SK-N-SH (cell line): ENCODE results near the gene ROR2. TPM values are rescaled to one million over a fixed set of nuclear protein-coding genes. Genes with fewer than 3 reads are reported as not detected.

Source experiments
- CTCF ChIA-PET: fragments of 300-600, 350-600 bp; formaldehyde crosslinking; extraction: SDS; loops from one replicate; lab custom pipeline; 2021; lab: Yijun Ruan, JAX
- POLR2A ChIA-PET: fragments of 350-600 bp; sonication (Branson Sonifier 250); formaldehyde crosslinking; extraction: SDS; loops from one replicate; lab custom pipeline; 2020; ENCODE audit warnings: antibody characterized with exemption, inconsistent platforms; lab: Yijun Ruan, JAX
- DNase-seq: peaks from one replicate; pipeline ENCODE4 v3.0.0; 2012
- H2AFZ ChIP-seq: fragments of 200-600 bp; sonication (generic); 2 replicates; pipeline ENCODE4 v1.8.1; 2016; ENCODE audit warnings: antibody characterized with exemption, mild to moderate bottlenecking, low read depth
- H3F3A ChIP-seq: fragments of 200-600 bp; sonication (generic); replicated peaks from 2 replicates; pipeline ENCODE3; 2016; ENCODE audit warnings: antibody characterized with exemption, mild to moderate bottlenecking; ENCODE audit not compliant: insufficient read depth
- H3K27ac ChIP-seq, 2 experiments: fragments of 200-500 bp in 1 of 2; fragments of 200-600 bp in 1 of 2; sonication (Bioruptor generic) in 1 of 2; sonication (generic), shearing (Covaris generic) in 1 of 2; 2 replicates each; pipeline versions ENCODE4 v1.5.1 to v1.6.1; 2014 to 2016; ENCODE audit warnings: low read depth in 2 of 2, inconsistent platforms in 1 of 2, low read length in 1 of 2, mild to moderate bottlenecking in 1 of 2, mixed read lengths in 1 of 2
- H3K27me3 ChIP-seq: fragments of 200-600 bp; sonication (generic), shearing (Covaris generic); 2 replicates; pipeline ENCODE4 v1.6.1; 2016; ENCODE audit warnings: mixed run types; ENCODE audit not compliant: insufficient read depth
- H3K36me3 ChIP-seq, 2 experiments: fragments of 200-500 bp in 1 of 2; fragments of 200-600 bp in 1 of 2; sonication (Bioruptor generic) in 1 of 2; sonication (generic) in 1 of 2; replicated peaks in 1 of 2; 2 replicates each; pipeline versions ENCODE3 to v1.5.1; 2014 to 2016; ENCODE audit warnings: low read length in 1 of 2, mild to moderate bottlenecking in 1 of 2; ENCODE audit not compliant: insufficient read depth in 2 of 2, control insufficient read depth in 1 of 2
- H3K4me1 ChIP-seq, 2 experiments: fragments of 200-500 bp in 1 of 2; fragments of 200-600 bp in 1 of 2; sonication (Bioruptor generic) in 1 of 2; sonication (generic), shearing (Covaris generic) in 1 of 2; 2 replicates each; pipeline versions ENCODE4 v1.5.1 to v1.6.1; 2014 to 2016; ENCODE audit warnings: low read depth in 1 of 2, low read length in 1 of 2, mixed run types in 1 of 2; ENCODE audit not compliant: insufficient read depth in 2 of 2, control insufficient read depth in 1 of 2
- H3K4me2 ChIP-seq: fragments of 200-600 bp; sonication (generic), shearing (Covaris generic); 2 replicates; pipeline ENCODE4 v1.6.1; 2017; ENCODE audit warnings: mixed run types
- H3K4me3 ChIP-seq, 2 experiments: fragments of 200-500 bp in 1 of 2; fragments of 200-600 bp in 1 of 2; sonication (Bioruptor generic) in 1 of 2; sonication (generic), shearing (Covaris generic) in 1 of 2; 2 replicates each; pipeline versions ENCODE4 v1.5.1 to v1.8.1; 2014 to 2016; ENCODE audit warnings: low read depth in 2 of 2, inconsistent platforms in 1 of 2, low read length in 1 of 2, mild to moderate bottlenecking in 1 of 2, mixed read lengths in 1 of 2, moderate library complexity in 1 of 2
- H3K79me2 ChIP-seq: fragments of 200-600 bp; sonication (generic); 2 replicates; pipeline ENCODE4 v1.8.1; 2017; ENCODE audit warnings: mild to moderate bottlenecking; ENCODE audit not compliant: insufficient read depth
- H3K9ac ChIP-seq: fragments of 200-600 bp; sonication (generic); 2 replicates; pipeline ENCODE4 v1.6.1; 2017; ENCODE audit warnings: mixed run types
- H3K9me2 ChIP-seq: fragments of 200-600 bp; sonication (generic); 2 replicates; pipeline ENCODE4 v1.6.1; 2017; ENCODE audit warnings: mixed run types
- H3K9me3 ChIP-seq: fragments of 200-600 bp; sonication (generic); 2 replicates; pipeline ENCODE4 v1.6.1; 2017; ENCODE audit warnings: mixed run types, mild to moderate bottlenecking, moderate library complexity
- H4K20me1 ChIP-seq: fragments of 200-600 bp; sonication (generic); 2 replicates; pipeline ENCODE4 v1.6.1; 2017; ENCODE audit warnings: mild to moderate bottlenecking, mixed run types; ENCODE audit not compliant: insufficient read depth
- EP300 ChIP-seq, 2 experiments: IDR thresholded peaks; 2 replicates each; pipeline versions ENCODE4 v1.4.0 to v1.6.1; 2012; ENCODE audit warnings: borderline replicate concordance in 1 of 2, low read depth in 1 of 2, low read length in 1 of 2
- FOSL2 ChIP-seq: IDR thresholded peaks from 2 replicates; pipeline ENCODE4 v1.4.0; 2012; ENCODE audit warnings: low read depth, mild to moderate bottlenecking, moderate library complexity, borderline replicate concordance
- FOXJ3 ChIP-seq: sonication (generic); formaldehyde crosslinking; IDR thresholded peaks from 2 replicates; pipeline ENCODE4 v1.5.1; 2020; ENCODE audit warnings: mild to moderate bottlenecking, missing genetic modification reagents
- FOXM1 ChIP-seq: IDR thresholded peaks from 2 replicates; pipeline ENCODE4 v1.4.0; 2012; ENCODE audit warnings: low read depth, mild to moderate bottlenecking
- GABPA ChIP-seq: IDR thresholded peaks from 2 replicates; pipeline ENCODE4 v1.4.0; 2012; ENCODE audit warnings: low read depth, mild to moderate bottlenecking
- NRF1 ChIP-seq: IDR thresholded peaks from 2 replicates; pipeline ENCODE4 v1.6.1; 2012; ENCODE audit warnings: low read depth, mild to moderate bottlenecking, low read length
- POLR2AphosphoS5 ChIP-seq: IDR thresholded peaks from 2 replicates; pipeline ENCODE4 v1.6.1; 2012; ENCODE audit warnings: low read depth, low read length
- RXRA ChIP-seq: IDR thresholded peaks from 2 replicates; pipeline ENCODE4 v1.4.0; 2012; ENCODE audit warnings: low read depth, mild to moderate bottlenecking, borderline replicate concordance
- SMC3 ChIP-seq: IDR thresholded peaks from 2 replicates; pipeline ENCODE4 v1.6.1; 2012; ENCODE audit warnings: low read depth, low read length, improper control_type of control experiment
- TAF1 ChIP-seq: IDR thresholded peaks from 2 replicates; pipeline ENCODE4 v1.6.1; 2012; ENCODE audit warnings: low read depth, mild to moderate bottlenecking, low read length, moderate library complexity, borderline replicate concordance
- TCF12 ChIP-seq: IDR thresholded peaks from 2 replicates; pipeline ENCODE4 v1.4.0; 2012
- YY1 ChIP-seq: IDR thresholded peaks from 2 replicates; pipeline ENCODE4 v1.4.0; 2012; ENCODE audit warnings: low read depth, mild to moderate bottlenecking
- WGBS: methylation state at CpG from one replicate; pipeline ENCODE4 v1.1.6; 2017; ENCODE audit warnings: low lambda C conversion rate; 5-methylcytosine and 5-hydroxymethylcytosine counted together
- polyA plus RNA-seq, 3 experiments: library from polyadenylated mRNA; depleted of rRNA; stranded (reverse); fragments of >200 nt; gene quantifications; 2 replicates each; pipeline ENCODE4 v1.2.3, GENCODE V29; 2012
- TF ChIP-seq, protein P1 (sequence below): IDR thresholded peaks from 2 replicates; pipeline ENCODE4 v1.4.0; 2012; ENCODE audit warnings: low read depth, borderline replicate concordance
- TF ChIP-seq, protein P2 (sequence below): IDR thresholded peaks from 2 replicates; pipeline ENCODE4 v1.4.0; 2012; ENCODE audit warnings: low read depth

Gene ROR2
- polyA plus RNA-seq, 1 of the 3 experiments (the other 2 are of a cell fraction), result 0.43 TPM

DNA sequence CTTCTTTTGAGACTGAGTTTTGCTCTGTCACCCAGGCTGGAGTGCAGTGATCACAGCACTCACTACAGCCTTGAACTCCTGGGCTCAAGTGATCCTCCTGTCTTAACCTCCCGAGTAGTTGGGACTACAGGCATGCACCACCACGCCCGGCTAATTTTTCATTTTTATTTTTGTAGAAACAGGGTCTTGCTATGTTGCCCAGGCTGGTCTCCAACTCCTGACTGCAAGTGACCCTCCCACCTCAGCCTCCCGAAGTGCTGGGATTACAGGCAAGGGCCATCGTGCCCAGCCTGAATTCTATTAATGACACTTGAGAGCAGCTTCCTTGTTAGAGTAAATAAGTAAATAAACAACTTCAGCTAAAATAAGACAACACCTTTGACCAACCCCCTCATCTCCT, 12.3 kb downstream of the ROR2 start:
- H3K4me3 ChIP-seq, result no peak overlapping the region
- H3K79me2 ChIP-seq, result no peaks in the 10 kb centered on the region
- H3K9ac ChIP-seq, result no peak overlapping the region
- no peaks in the 10 kb centered on the region for H3F3A ChIP-seq
- no peak for DNase-seq
- H2AFZ ChIP-seq, result no peak overlapping the region
- TF ChIP-seq, protein P1, sequence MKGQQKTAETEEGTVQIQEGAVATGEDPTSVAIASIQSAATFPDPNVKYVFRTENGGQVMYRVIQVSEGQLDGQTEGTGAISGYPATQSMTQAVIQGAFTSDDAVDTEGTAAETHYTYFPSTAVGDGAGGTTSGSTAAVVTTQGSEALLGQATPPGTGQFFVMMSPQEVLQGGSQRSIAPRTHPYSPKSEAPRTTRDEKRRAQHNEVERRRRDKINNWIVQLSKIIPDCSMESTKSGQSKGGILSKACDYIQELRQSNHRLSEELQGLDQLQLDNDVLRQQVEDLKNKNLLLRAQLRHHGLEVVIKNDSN, result no peak
- no peak for TF ChIP-seq FOXJ3 (CRISPR knock-in tag)
- TF ChIP-seq FOXM1, result no peak
- TF ChIP-seq YY1, result no peak
- no peak for TF ChIP-seq GABPA
- no peak overlapping the region for H3K4me2 ChIP-seq
- no peaks in the 10 kb centered on the region for H3K9me2 ChIP-seq
- peaks cover 0 to 18% of the 10 kb centered on the region in 2 experiments; a peak in 2 of 4 replicates for H3K4me1 ChIP-seq
- 22% methylated on average over 5 of the region's 5 CpGs for WGBS
- ChIA-PET CTCF (interaction anchor here (0.8 to 6.5 kb wide), 3 partner anchors 12 to 94 kb away, joined by 3 to 48 read pairs (median 3); partner anchors contain the start of gene ROR2), POLR2A (no interaction called here)
- no peaks in the 10 kb centered on the region for H3K9me3 ChIP-seq
- H3K27ac ChIP-seq, result no peak overlapping the region
- H3K36me3 ChIP-seq, result no peaks in the 10 kb centered on the region
- no peaks in the 10 kb centered on the region for H3K27me3 ChIP-seq
- no peaks in the 10 kb centered on the region for H4K20me1 ChIP-seq

DNA sequence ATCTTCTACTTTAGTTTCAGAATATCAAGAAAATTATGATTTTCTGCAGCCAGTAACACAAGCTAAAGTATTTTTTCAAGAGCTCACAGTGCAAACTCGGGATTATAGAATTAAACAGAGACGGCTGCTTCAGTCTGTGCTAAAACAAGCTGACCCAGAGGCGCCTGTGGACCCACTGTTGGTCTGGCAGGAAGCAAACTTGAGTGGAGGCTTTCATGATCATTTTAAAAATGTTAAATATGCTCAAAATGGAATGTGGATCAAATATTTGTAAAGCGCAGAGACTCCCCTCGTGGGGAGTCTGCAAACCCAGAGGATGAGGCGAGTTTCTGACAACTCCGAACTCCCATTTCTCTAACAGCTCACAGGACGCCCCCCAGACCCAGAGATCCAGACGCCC, 13.0 kb downstream of the ROR2 start:
- Histone ChIP-seq H3K9ac (no peak overlapping the region), H3K9me3 (no peaks in the 10 kb centered on the region), H3K79me2 (no peaks in the 10 kb centered on the region), H4K20me1 (no peaks in the 10 kb centered on the region), H3F3A (no peaks in the 10 kb centered on the region), H3K27me3 (no peaks in the 10 kb centered on the region), H2AFZ (no peak overlapping the region), H3K9me2 (no peaks in the 10 kb centered on the region), H3K4me1 (peaks cover 0 to 18% of the 10 kb centered on the region in 2 experiments; a peak in 2 of 4 replicates), H3K4me3 (no peak overlapping the region), H3K36me3 (no peaks in the 10 kb centered on the region), H3K27ac (no peak overlapping the region), H3K4me2 (no peak overlapping the region)
- no peak for DNase-seq
- 52% methylated on average over 8 of the region's 9 CpGs for WGBS
- POLR2A ChIA-PET, result no interaction called here
- TF ChIP-seq RXRA, result no peak
- TF ChIP-seq EP300 (IDR thresholded peaks at IDR 0.05; ENCODE audit: borderline replicate concordance in 1 of 2, low read depth in 1 of 2, low read length in 1 of 2), result no peak
- TF ChIP-seq TAF1, result no peak
- TF ChIP-seq FOXM1, result no peak
- TF ChIP-seq TCF12, result no peak
- TF ChIP-seq POLR2AphosphoS5, result no peak
- TF ChIP-seq, protein P2, sequence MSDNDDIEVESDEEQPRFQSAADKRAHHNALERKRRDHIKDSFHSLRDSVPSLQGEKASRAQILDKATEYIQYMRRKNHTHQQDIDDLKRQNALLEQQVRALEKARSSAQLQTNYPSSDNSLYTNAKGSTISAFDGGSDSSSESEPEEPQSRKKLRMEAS, result no peak
- no peak for TF ChIP-seq FOSL2
- no peak for TF ChIP-seq SMC3
- TF ChIP-seq, protein P1, result no peak
- TF ChIP-seq GABPA, result no peak
- no peak for TF ChIP-seq NRF1
- CTCF ChIA-PET, result interaction anchor here (2.1 to 6.5 kb wide), 2 partner anchors 13 to 18 kb away, joined by 8 to 48 read pairs; partner anchors contain the start of gene ROR2
